Anterior cingulate cortex (tissue), 58 donors: ENCODE results near the gene YTHDF1.

Experiments
- DNase-seq, 58 donors: peaks; one replicate each; lab custom pipeline; 2025; lab: John Stamatoyannopoulos, UW

YTHDF1 gene

GRCh38 chr20:63214514-63214913, 1.4 kb downstream of the YTHDF1 start:
- DNase-seq, result no peak

- DNase-seq, result no peak
These were observed 3.1 kb downstream of the YTHDF1 start for GRCh38 chr20:63212792-63213191.

GRCh38 chr20:63212393-63212730, 3.6 kb downstream of the YTHDF1 start:
- no peak for DNase-seq

GRCh38 chr20:63210011-63210605, 5.8 kb downstream of the YTHDF1 start:
- DNase-seq, result peak in 1 of 58 donors; percentile 42

- DNase-seq, result peak in 6 of 58 donors; percentile 17 to 75 (median 31)
These were observed 7.5 kb downstream of the YTHDF1 start for GRCh38 chr20:63208346-63208909.

GRCh38 chr20:63206878-63207277, 9.1 kb downstream of the YTHDF1 start:
- peak in 25 of 58 donors; percentile 11 to 82 (median 36) for DNase-seq

GRCh38 chr20:63205896-63206295, 10.0 kb downstream of the YTHDF1 start:
- DNase-seq, result no peak

GRCh38 chr20:63204362-63204761, 11.6 kb downstream of the YTHDF1 start:
- no peak for DNase-seq

GRCh38 chr20:63202811-63203526, 13.0 kb downstream of the YTHDF1 start:
- no peak for DNase-seq

- no peak for DNase-seq
These were observed 13.9 kb downstream of the YTHDF1 start for GRCh38 chr20:63202021-63202420.

GRCh38 chr20:63198606-63199005, 17.3 kb downstream of the YTHDF1 start:
- DNase-seq, result no peak

GRCh38 chr20:63196768-63197470, 19.0 kb downstream of the YTHDF1 start:
- no peak for DNase-seq

- no peak for DNase-seq
These were observed 21.1 kb downstream of the YTHDF1 start for GRCh38 chr20:63194797-63195173.

- DNase-seq, result no peak
These were observed 21.7 kb downstream of the YTHDF1 start for GRCh38 chr20:63194007-63194796.

- no peak for DNase-seq
These were observed 23.2 kb downstream of the YTHDF1 start for GRCh38 chr20:63192721-63193120.

GRCh38 chr20:63191400-63191799, 24.5 kb downstream of the YTHDF1 start:
- DNase-seq, result no peak

- DNase-seq, result no peak
These were observed 25.1 kb downstream of the YTHDF1 start for GRCh38 chr20:63190828-63191227.

- DNase-seq, result no peak
These were observed 25.9 kb downstream of the YTHDF1 start for GRCh38 chr20:63189846-63190559.

- DNase-seq, result no peak
These were observed 26.6 kb downstream of the YTHDF1 start for GRCh38 chr20:63189322-63189642.

GRCh38 chr20:63188641-63189321, 27.1 kb downstream of the YTHDF1 start:
- no peak for DNase-seq
